SK-N-MC (cell line): ENCODE results near the gene FMO2.

Experiments used
- DNase-seq: peaks from one replicate; pipeline ENCODE4 v3.0.0-alpha.2; 2011; ENCODE audit warnings: low read depth, low spot score
- H3K27ac ChIP-seq: fragments of 200-600 bp; sonication (generic); 2 replicates; pipeline ENCODE4 v1.5.1; 2016; ENCODE audit warnings: mixed run types
- H3K36me3 ChIP-seq: fragments of 200-600 bp; sonication (generic); 2 replicates; pipeline ENCODE4 v1.6.1; 2017; ENCODE audit warnings: antibody characterized with exemption, low read length, mixed read lengths; ENCODE audit not compliant: insufficient read depth
- H3K4me3 ChIP-seq: fragments of 200-600 bp; sonication (generic); 2 replicates; pipeline ENCODE4 v1.5.1; 2016
- H3K9ac ChIP-seq: fragments of 200-600 bp; sonication (generic); 2 replicates; pipeline ENCODE4 v1.8.0; 2017; ENCODE audit warnings: mixed run types, mixed read lengths; ENCODE audit not compliant: insufficient read length
- H3K9me3 ChIP-seq: fragments of 200-600 bp; sonication (generic); 2 replicates; pipeline ENCODE4 v1.6.1; 2017; ENCODE audit warnings: low read depth, mild to moderate bottlenecking, antibody characterized with exemption, low read length, moderate library complexity, mixed read lengths
- EZH2 ChIP-seq: fragments of 200-600 bp; sonication (generic); IDR thresholded peaks from one replicate; pipeline ENCODE4 v1.6.1; 2017; ENCODE audit warnings: antibody characterized with exemption
- FOXP2 ChIP-seq: optimal IDR thresholded peaks from 2 replicates; pipeline ENCODE3; 2011; ENCODE audit warnings: mild to moderate bottlenecking, moderate library complexity; ENCODE audit not compliant: insufficient read depth; ENCODE audit errors: extremely low read length, control extremely low read depth
- POLR2AphosphoS5 ChIP-seq: IDR thresholded peaks from 2 replicates; pipeline ENCODE4 v1.6.1; 2012; ENCODE audit warnings: mild to moderate bottlenecking, low read depth, low read length, borderline replicate concordance

The FMO2 gene

DNA sequence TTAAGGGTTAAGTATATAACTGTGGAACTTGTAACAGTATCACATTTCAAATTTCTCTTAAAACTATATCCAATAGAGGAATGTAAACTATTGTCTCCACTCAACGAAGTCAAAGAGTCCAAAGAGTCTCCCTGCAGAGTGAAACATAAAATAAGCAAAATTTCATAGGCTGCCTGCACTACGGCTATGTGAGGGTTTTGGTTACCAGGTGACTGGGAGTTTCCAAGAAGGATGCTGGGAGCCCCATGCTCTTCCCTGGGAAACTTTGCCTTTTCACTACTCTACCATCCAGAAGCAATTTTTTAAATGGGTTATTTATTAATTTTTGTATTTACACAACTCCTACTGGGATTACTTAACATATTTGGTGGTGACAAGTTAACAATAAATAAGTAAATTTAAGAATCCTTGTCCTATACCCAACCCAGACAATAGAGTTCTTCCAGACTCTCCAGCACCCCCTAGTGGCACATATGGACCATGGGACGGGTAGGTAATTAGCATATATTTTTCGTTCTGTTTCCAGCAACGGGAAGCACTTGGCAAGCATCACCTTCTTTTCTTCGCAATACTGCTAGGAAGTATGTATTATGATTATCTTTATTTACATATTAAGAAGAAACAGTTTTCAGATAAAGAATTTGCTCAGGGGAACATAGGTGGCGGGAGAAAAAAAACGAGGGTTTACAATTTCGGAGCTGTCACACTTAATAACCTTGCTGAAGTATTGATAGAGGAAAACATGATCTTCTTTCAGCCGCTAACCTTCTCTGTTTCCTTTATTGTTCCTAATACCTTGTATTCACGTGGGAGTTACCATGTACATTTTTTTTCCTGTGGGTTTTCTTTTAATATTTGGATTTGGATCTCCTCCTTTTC lies 3.5 kb downstream of the FMO2 start:
- TF ChIP-seq EZH2 (no peak), FOXP2 (no peak), POLR2AphosphoS5 (no peak)
- peak; percentile 58 for DNase-seq
- Histone ChIP-seq H3K9me3 (no peaks in the 10 kb centered on the region), H3K27ac (no peak overlapping the region), H3K36me3 (no peaks in the 10 kb centered on the region), H3K9ac (no peak overlapping the region), H3K4me3 (0 out of 2 replicates have a peak overlapping the region, but pooled peaks have one; percentile 16)

DNA sequence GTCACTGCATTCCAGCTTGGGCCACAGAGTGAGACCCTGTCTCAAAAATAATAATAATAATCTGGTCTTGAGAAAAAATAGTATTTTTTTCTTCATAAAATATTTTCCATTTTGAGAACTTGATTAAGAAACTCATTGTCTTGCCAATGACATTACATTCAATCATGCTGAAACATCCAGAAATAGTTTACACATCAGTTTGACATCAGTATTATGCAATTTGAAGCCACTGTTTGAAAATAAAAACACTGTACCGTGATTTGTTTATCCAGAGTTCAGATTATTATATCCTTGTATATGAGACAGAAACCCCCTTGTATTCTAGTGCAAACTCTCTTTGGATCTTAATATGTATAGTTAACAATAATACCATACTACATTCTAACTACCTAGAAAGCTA lies 6.9 kb downstream of the FMO2 start:
- TF ChIP-seq POLR2AphosphoS5 (no peak), FOXP2 (no peak), EZH2 (no peak)
- Histone ChIP-seq H3K27ac (no peak overlapping the region), H3K9ac (no peak overlapping the region), H3K9me3 (no peaks in the 10 kb centered on the region), H3K36me3 (no peaks in the 10 kb centered on the region), H3K4me3 (no peak overlapping the region)
- DNase-seq: no peak

DNA sequence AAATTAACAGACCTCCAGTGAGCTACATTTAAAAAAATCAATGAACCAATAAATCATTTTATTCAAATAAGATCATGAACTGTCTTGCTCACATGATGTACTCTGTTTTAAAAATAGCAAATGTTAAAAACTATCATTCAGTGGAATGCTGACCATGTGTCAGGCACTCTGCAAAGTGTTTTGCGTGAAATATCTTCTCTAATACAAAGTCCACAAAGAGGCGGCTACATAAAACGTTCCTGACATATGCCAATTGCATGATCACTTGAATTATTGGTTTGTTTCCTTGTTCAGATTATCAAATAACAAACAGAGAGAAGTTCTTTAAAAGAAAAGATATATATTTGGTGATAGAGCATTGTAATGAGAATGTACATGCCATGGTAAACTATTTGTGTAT lies 10.7 kb downstream of the FMO2 start:
- Histone ChIP-seq H3K36me3 (no peaks in the 10 kb centered on the region), H3K9me3 (no peaks in the 10 kb centered on the region), H3K27ac (no peak overlapping the region), H3K9ac (no peak overlapping the region), H3K4me3 (no peak overlapping the region)
- TF ChIP-seq POLR2AphosphoS5: no peak
- TF ChIP-seq EZH2: no peak
- no peak for TF ChIP-seq FOXP2
- no peak for DNase-seq

DNA sequence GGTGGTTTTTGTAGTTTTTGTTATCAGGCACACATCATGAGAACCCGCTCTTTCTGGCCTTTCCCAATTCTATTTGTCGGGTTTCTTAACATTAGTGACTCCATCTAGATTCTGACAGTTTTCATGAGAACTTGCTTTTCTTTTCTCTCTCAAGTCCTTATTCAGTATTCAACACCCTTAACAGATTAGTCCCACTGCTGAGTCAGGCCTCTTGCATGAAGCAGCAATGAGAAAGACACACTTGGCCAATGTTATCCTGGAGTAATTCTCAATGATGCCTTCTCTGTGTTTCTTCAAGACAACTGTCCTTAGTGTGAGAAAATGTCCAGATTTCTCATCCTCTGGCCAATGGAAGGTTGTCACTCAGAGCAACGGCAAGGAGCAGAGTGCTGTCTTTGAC lies 11.3 kb downstream of the FMO2 start:
- no peak overlapping the region for H3K9ac ChIP-seq
- H3K9me3 ChIP-seq: no peaks in the 10 kb centered on the region
- no peak overlapping the region for H3K4me3 ChIP-seq
- TF ChIP-seq POLR2AphosphoS5: no peak
- no peak for TF ChIP-seq EZH2
- no peak for TF ChIP-seq FOXP2
- no peak overlapping the region for H3K27ac ChIP-seq
- no peaks in the 10 kb centered on the region for H3K36me3 ChIP-seq
- DNase-seq: no peak

DNA sequence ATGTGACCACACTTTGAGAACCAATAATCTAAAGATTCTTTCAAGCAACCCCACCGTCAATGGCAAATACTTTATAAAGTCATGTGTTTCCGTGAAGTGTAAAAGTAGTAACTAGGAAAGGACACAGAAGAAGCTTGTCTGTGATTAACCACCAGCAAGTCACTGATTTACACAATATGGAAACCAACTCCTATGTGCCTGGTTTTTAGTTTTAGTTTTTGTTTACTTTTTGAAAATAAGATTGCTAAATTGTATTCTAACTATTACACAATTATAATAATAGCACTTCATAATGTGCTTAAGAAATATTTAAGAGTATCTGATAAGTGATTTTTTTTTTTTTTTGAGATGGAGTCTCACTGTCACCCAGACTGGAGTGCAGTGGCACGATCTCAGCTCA lies 13.0 kb downstream of the FMO2 start:
- no peak overlapping the region for H3K9ac ChIP-seq
- TF ChIP-seq POLR2AphosphoS5: no peak
- no peak for TF ChIP-seq FOXP2
- no peak for TF ChIP-seq EZH2
- H3K4me3 ChIP-seq: no peak overlapping the region
- DNase-seq: no peak
- no peaks in the 10 kb centered on the region for H3K9me3 ChIP-seq
- no peak overlapping the region for H3K27ac ChIP-seq
- H3K36me3 ChIP-seq: no peaks in the 10 kb centered on the region

DNA sequence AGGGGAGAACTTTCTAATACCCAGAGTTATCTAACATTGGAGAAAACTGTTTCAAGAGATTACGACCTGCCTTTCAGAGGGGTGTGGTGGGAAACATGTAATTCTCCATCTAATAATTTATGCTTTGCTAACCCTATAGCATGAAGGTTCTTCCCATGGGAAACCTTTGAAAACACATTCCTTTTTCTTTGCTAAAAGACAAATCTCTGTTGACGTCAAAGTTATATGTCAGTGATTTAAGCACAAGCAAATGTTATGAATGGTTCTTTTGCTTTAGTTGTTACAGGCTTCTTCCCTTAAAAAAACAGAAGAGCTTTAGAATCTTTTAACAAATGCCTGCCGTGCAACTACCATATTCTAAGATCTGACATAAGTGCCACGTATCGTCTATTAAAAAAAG lies 19.2 kb downstream of the FMO2 start:
- Histone ChIP-seq H3K9ac (no peak overlapping the region), H3K27ac (no peak overlapping the region), H3K36me3 (no peaks in the 10 kb centered on the region), H3K4me3 (no peak overlapping the region), H3K9me3 (no peaks in the 10 kb centered on the region)
- DNase-seq: no peak
- TF ChIP-seq EZH2: no peak
- TF ChIP-seq FOXP2: no peak
- TF ChIP-seq POLR2AphosphoS5: no peak

DNA sequence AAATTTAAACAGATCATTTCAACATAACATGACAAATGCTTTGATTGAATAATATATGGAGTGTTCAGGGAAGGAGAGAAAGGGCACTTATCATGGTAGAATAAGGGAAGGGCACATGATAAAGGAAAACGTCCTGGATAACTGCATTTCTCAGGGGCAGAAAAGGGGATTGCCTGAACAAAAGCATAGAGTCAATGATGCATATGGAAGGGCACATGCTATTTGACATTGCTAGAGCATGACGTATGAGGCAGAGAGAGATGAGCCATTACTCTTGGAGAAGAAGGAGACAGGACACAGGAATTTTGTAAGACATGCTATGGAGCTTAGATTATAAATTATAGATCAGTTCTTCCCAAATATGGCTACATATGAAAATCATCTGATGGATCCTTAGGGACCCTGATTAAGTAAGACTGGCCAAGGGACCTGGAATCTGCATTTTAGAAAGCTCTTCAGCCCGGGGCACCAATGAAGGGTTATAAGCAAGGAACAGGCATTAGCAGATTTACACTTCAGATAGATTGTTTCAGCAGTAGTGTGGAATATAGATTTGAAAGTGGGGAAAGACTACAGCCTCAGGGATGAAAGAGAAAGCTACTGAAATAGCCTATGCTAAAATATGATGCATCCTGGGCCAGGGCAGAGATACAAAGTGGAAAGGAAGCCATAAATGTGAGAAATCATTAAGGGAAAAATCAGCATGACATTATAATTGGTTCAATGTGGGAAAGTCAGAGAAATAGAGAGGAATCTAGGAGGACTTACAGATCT lies 21.3 kb downstream of the FMO2 start:
- H3K9ac ChIP-seq: no peak overlapping the region
- H3K36me3 ChIP-seq: no peaks in the 10 kb centered on the region
- no peaks in the 10 kb centered on the region for H3K9me3 ChIP-seq
- no peak for DNase-seq
- no peak overlapping the region for H3K4me3 ChIP-seq
- no peak overlapping the region for H3K27ac ChIP-seq
- TF ChIP-seq FOXP2 (no peak), POLR2AphosphoS5 (no peak)

DNA sequence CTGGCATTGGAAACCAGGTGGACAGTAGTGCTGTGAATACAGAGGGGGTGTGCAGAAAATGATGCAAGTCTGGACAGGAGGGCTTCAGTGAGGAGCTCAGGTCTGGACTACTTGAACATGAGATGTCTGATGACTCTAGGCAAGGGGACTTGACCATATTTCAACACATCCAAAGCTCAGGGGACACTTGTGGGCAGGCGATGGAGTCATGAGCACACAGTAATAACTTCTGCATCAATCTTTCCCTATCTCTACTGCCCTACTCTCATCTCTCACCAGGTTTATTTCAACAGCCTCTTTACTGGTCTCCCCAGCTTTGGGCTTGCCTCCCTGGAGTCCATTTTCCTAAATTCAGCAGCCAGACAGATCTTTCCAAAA lies 21.9 kb downstream of the FMO2 start:
- no peak for DNase-seq
- Histone ChIP-seq H3K27ac (no peak overlapping the region), H3K4me3 (no peak overlapping the region), H3K9ac (no peak overlapping the region), H3K36me3 (no peaks in the 10 kb centered on the region), H3K9me3 (no peaks in the 10 kb centered on the region)
- TF ChIP-seq POLR2AphosphoS5: no peak

DNA sequence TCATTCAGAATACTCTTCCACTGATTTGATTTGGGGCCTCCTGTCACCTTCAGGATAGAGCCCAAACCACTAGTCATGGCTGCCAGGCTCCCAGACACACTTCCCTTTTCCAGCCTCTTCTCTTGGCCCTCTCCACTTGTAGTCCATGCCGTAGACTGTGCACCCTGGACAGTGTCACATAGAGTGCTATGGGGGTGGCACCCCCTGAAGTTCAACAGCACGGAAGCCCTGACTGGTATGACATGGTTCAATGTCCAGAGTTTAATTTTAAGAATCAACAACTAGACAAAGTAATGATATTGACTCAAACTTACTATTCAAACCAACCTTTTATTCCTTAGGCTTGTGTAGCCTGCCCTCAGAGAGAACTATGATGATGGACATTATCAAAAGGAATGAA lies 22.3 kb downstream of the FMO2 start:
- Histone ChIP-seq H3K27ac (no peak overlapping the region), H3K9me3 (no peaks in the 10 kb centered on the region), H3K4me3 (no peak overlapping the region), H3K36me3 (no peaks in the 10 kb centered on the region), H3K9ac (no peak overlapping the region)
- TF ChIP-seq POLR2AphosphoS5 (no peak), FOXP2 (no peak), EZH2 (no peak)
- no peak for DNase-seq
